Fibroblast of skin of left quadriceps (primary cell): ENCODE results near the gene NAP1L4.
"Not testable (repeated sequence)": the region's sequence is repeated elsewhere in the genome, so short reads cannot be mapped to it uniquely, and the experiment has no call there.

Experiments used
- DNase-seq, 2 experiments: peaks; one replicate each; pipeline ENCODE4 v3.0.0-alpha.2; 2013; ENCODE audit warnings: low read depth in 2 of 2

NAP1L4 gene

GRCh38 chr11:2937641-2938457 is 54.3 kb downstream of the NAP1L4 start:
- not testable (repeated sequence) for DNase-seq

- DNase-seq = no peak
Observed at GRCh38 chr11:2934611-2935239, 57.4 kb downstream of the NAP1L4 start.

- DNase-seq = no peak
Observed at GRCh38 chr11:2934021-2934550, 58.0 kb downstream of the NAP1L4 start.

GRCh38 chr11:2933375-2934020 is 58.6 kb downstream of the NAP1L4 start:
- no peak for DNase-seq

GRCh38 chr11:2932850-2933251 is 59.3 kb downstream of the NAP1L4 start:
- no peak for DNase-seq

- DNase-seq = no peak
Observed at GRCh38 chr11:2931771-2932738, 60.1 kb downstream of the NAP1L4 start.

- no peak for DNase-seq
Observed at GRCh38 chr11:2931420-2931746, 60.7 kb downstream of the NAP1L4 start.

GRCh38 chr11:2930704-2931419 is 61.3 kb downstream of the NAP1L4 start:
- no peak for DNase-seq

GRCh38 chr11:2929950-2930703 is 62.0 kb downstream of the NAP1L4 start:
- DNase-seq = no peak

- DNase-seq = no peak
Observed at GRCh38 chr11:2929531-2929949, 62.6 kb downstream of the NAP1L4 start.

- no peak for DNase-seq
Observed at GRCh38 chr11:2928605-2929530, 63.3 kb downstream of the NAP1L4 start, which contains the start of gene PHLDA2. PHLDA2 (minus strand) TSS chr11:2929420; CDS start chr11:2929364, 56 bp downstream.

- no peak for DNase-seq
Observed at GRCh38 chr11:2927851-2928604, 64.1 kb downstream of the NAP1L4 start.

GRCh38 chr11:2927121-2927800 is 64.9 kb downstream of the NAP1L4 start:
- DNase-seq = no peak

- DNase-seq = no peak
Observed at GRCh38 chr11:2926611-2927051, 65.5 kb downstream of the NAP1L4 start.

- DNase-seq = no peak
Observed at GRCh38 chr11:2924821-2925675, 67.1 kb downstream of the NAP1L4 start.

- no peak for DNase-seq
Observed at GRCh38 chr11:2924381-2924780, 67.7 kb downstream of the NAP1L4 start.
